SJCRH30 (cell line): ENCODE data around the gene NSUN7. TPM values are rescaled to one million over a fixed set of nuclear protein-coding genes. Genes with fewer than 3 reads are reported as not detected.
A peak's percentile ranks its signal among the peaks of the same experiment; 100 is the strongest.

Source experiments
- DNase-seq, 2 experiments: peaks; one replicate each; pipeline ENCODE4 v3.0.0-alpha.2; 2015 to 2020
- H3K27ac ChIP-seq: fragments of 250-450 bp; sonication (Bioruptor Pico); 2 replicates; pipeline ENCODE4 v1.5.1; 2020; ENCODE audit warnings: mild to moderate bottlenecking, moderate library complexity
- H3K27me3 ChIP-seq: fragments of 250-450 bp; sonication (Bioruptor Pico); 2 replicates; pipeline ENCODE4 v1.5.1; 2020; ENCODE audit warnings: mild to moderate bottlenecking, moderate library complexity
- H3K36me3 ChIP-seq: fragments of 250-450 bp; sonication (Bioruptor Pico); 2 replicates; pipeline ENCODE4 v1.5.1; 2020; ENCODE audit warnings: mild to moderate bottlenecking, moderate library complexity
- H3K4me1 ChIP-seq: fragments of 250-450 bp; sonication (Bioruptor Pico); 2 replicates; pipeline ENCODE4 v1.5.1; 2020; ENCODE audit warnings: mild to moderate bottlenecking, moderate library complexity
- H3K4me3 ChIP-seq: fragments of 250-450 bp; sonication (Bioruptor Pico); 2 replicates; pipeline ENCODE4 v1.5.1; 2020; ENCODE audit warnings: mild to moderate bottlenecking, moderate library complexity
- H3K9me3 ChIP-seq: fragments of 250-450 bp; sonication (Bioruptor Pico); replicated peaks from 2 replicates; pipeline ENCODE4 v1.5.1; 2020; ENCODE audit warnings: mild to moderate bottlenecking, moderate library complexity
- total RNA-seq: library from RNA; depleted of rRNA; stranded (reverse); fragments of >200 nt; shearing (Covaris generic); gene quantifications from 2 replicates; pipeline ENCODE4 v1.2.3, GENCODE V29; 2014

Gene NSUN7
- total RNA-seq, 1 experiment from 2014 or later: 2.0 TPM

DNA sequence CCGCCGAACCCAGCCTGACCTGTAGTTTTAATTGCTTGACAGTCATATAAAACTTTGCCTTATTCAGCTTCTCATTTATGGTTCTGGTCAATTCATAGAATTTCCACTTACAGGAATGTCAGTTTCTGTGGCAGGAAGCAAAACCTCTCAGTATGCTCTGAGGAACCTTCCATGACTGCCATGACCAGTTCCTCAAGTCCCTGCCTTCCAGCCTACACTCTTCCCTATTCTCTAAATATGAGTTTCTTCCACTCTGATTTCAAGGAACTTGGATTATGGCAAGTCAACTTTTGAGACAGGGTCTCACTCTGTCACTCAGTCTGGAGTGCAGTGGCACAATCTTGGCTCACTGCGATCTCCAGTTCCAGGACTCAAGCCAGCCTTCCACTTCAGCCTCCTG, 26.0 kb upstream of the NSUN7 start:
- Histone ChIP-seq H3K27ac (no peak overlapping the region), H3K4me3 (no peak overlapping the region), H3K36me3 (no peaks in the 10 kb centered on the region), H3K9me3 (no peaks in the 10 kb centered on the region), H3K4me1 (no peaks in the 10 kb centered on the region), H3K27me3 (no peaks in the 10 kb centered on the region; the same call in 1 of the 2 replicates)
- DNase-seq: no peak

DNA sequence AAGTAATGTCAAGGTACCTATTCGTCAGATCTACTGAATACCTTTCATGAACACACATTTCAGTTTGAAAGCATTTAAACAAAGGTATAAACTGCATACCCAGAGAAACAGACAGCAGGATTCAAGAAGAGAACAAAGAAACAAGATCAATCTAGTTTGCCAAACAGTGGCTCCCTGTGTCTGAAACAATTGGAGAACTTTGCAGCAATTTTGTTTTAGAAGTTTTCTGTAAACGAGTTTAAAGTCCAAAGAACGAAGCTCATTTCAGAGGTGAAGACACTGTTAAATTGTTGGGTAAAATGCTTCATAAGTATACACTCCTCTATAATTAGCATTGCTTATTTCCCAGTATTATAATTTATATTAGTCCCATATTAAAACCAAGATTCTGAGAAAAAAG, 21.4 kb upstream of the NSUN7 start:
- Histone ChIP-seq H3K4me1 (peaks cover 19% of the 10 kb centered on the region), H3K4me3 (no peak overlapping the region)

DNA sequence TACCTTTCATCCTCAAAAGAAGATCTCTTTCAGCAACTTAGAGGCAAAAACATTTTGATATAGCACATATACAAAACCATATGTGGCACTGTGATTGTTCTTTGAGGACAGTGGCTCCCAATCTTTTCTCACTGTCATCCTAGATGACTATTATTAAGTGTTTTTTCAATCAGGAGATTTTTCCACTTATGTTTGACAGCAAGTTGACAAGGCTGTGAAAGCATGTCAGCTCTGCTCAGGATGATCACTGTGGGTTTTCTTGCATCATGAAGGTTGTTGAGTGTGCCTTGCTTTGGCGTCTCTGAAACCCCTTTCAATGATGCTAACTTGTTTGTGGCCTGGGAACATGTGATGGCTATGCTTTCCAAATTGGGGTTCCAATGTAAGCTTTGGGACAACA, 20.2 kb upstream of the NSUN7 start:
- Histone ChIP-seq H3K4me3 (no peak overlapping the region), H3K36me3 (no peaks in the 10 kb centered on the region), H3K27ac (no peak overlapping the region), H3K4me1 (peaks cover 19% of the 10 kb centered on the region), H3K9me3 (no peaks in the 10 kb centered on the region), H3K27me3 (no peaks in the 10 kb centered on the region; the same call in 1 of the 2 replicates)
- DNase-seq: no peak

More for the DNA sequence above, 21.4 kb upstream of the NSUN7 start:
- H3K27me3 ChIP-seq: no peaks in the 10 kb centered on the region; the same call in 1 of the 2 replicates
- DNase-seq: no peak
- no peaks in the 10 kb centered on the region for H3K36me3 ChIP-seq
- H3K27ac ChIP-seq: no peak overlapping the region
- no peaks in the 10 kb centered on the region for H3K9me3 ChIP-seq

DNA sequence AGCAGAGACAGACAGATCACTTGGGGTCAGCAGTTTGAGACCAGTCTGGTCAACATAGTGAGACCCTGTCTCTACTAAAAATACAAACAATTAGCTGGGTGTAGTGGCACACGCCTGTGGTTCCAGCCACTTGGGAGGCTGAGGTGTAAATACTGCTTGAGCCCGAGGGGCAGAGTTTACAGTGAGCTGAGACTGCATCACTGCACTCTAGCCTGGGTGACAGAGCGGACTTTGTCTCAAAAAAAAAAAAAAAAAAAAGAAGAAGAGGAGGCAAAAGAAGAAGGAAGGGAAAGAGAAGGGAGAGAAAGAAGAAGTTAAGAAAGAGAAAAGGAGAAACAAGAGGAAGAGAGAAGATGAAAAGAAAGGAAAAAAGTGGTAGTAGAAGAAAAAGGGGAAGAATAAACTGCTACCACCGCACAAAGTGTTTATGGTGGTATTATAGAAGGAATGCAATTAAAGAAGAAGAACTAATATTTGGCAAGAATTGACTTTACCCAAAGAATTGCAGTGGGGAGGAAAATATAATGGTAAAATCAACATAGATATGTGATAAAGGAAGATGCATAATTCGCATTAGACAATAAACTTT, 19.6 kb upstream of the NSUN7 start:
- H3K36me3 ChIP-seq: no peaks in the 10 kb centered on the region
- H3K4me1 ChIP-seq: peaks cover 19% of the 10 kb centered on the region
- DNase-seq: no peak
- H3K4me3 ChIP-seq: no peak overlapping the region
- H3K9me3 ChIP-seq: no peaks in the 10 kb centered on the region
- H3K27me3 ChIP-seq: no peaks in the 10 kb centered on the region; the same call in 1 of the 2 replicates
- no peak overlapping the region for H3K27ac ChIP-seq

DNA sequence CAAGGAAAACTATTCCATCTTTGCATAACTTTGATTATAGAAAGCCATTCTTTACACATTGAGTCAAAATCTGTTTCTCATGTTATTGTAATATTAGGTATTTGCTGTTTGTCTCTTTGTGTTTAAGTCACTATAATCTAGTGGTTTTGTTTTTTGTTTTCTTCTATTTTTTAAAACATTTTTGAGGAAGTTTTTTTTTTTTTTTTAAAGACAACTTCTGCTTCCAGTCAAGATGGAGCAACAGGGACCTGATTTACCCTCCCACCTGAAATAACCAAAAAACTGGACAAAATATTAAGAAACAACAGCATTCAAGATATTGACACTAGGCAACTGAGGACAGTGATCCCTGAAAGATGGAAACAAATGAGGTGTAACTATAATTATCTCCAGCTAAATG, 18.4 kb upstream of the NSUN7 start:
- Histone ChIP-seq H3K4me1 (peaks cover 19% of the 10 kb centered on the region), H3K4me3 (no peak overlapping the region), H3K27ac (no peak overlapping the region), H3K27me3 (no peaks in the 10 kb centered on the region; the same call in 1 of the 2 replicates), H3K36me3 (no peaks in the 10 kb centered on the region), H3K9me3 (no peaks in the 10 kb centered on the region)
- no peak for DNase-seq

DNA sequence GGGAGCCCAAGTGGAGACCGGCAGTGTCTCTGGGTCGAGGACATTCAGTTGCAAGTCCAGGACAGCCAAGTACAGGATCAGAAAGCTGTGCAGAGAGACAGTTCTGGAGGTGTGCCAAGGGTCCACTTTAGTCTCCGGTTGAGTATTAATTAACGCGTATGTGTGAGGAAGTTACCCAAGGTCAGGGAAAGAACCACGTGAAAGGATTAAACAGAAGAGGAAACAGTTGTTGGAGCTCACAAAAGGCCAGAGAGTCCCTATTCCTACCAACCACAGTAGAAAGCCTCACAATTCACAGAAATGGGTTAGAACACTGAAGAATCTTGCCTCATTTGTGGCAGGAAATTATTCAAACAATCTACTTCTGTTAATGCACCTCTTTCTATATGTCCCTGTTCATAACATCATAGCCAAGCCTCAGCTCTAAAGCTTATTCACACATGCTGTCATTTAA, 17.9 kb upstream of the NSUN7 start:
- Histone ChIP-seq H3K36me3 (no peaks in the 10 kb centered on the region), H3K27me3 (no peaks in the 10 kb centered on the region; the same call in 1 of the 2 replicates), H3K4me3 (0 out of 2 replicates have a peak overlapping the region, but pooled peaks have one; percentile 5), H3K9me3 (no peaks in the 10 kb centered on the region), H3K4me1 (peaks cover 19% of the 10 kb centered on the region), H3K27ac (no peak overlapping the region)
- peak; percentile 19 to 66 for DNase-seq

DNA sequence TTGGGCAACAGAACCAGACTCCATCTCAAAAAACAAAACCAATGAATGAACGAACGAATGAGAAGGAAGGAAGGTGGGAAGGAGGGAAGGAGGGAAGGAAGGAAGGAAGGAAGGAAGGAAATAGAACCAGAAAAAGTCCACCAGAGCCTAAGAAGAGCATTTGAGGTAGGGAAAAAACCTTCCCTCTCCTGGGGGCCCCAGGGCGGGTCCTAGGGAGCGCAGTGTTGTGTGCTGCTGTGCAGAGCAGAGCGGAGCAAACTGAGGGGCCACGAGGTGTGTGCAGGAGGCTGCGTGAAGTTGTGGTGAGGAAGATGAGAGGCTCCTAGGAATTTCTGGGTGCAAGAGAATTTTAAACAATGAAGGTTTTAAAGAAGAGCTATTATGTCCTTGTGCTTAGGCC, 16.0 kb upstream of the NSUN7 start:
- H3K36me3 ChIP-seq: no peaks in the 10 kb centered on the region
- no peaks in the 10 kb centered on the region for H3K27me3 ChIP-seq
- H3K4me1 ChIP-seq: peaks cover 19% of the 10 kb centered on the region
- no peaks in the 10 kb centered on the region for H3K9me3 ChIP-seq
- no peak for DNase-seq
- no peak overlapping the region for H3K27ac ChIP-seq
- no peak overlapping the region for H3K4me3 ChIP-seq

DNA sequence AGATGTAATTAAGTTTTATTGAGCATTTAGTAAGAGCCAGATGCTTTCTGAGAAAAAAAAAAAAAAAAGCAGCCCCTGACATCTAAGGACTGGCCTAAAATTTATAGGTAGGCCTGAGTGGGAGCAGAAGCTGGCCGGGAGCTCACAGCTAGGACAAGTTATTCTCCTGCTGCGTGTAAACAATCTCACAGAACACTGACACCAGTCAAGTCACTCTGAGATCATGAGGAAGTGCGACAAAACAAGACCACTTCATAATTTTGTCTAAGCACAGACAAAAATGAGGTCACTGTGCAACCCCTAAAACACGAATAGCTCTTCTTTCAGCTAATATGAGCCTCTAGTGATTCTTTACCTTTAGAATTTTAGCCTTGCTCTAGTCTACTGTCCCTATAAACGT, 15.3 kb upstream of the NSUN7 start:
- H3K27ac ChIP-seq: no peak overlapping the region
- peak in 1 of 2 experiments; percentile 18 for DNase-seq
- peaks cover 19% of the 10 kb centered on the region for H3K4me1 ChIP-seq
- H3K9me3 ChIP-seq: no peaks in the 10 kb centered on the region
- H3K27me3 ChIP-seq: no peaks in the 10 kb centered on the region
- H3K36me3 ChIP-seq: no peaks in the 10 kb centered on the region
- H3K4me3 ChIP-seq: no peak overlapping the region

DNA sequence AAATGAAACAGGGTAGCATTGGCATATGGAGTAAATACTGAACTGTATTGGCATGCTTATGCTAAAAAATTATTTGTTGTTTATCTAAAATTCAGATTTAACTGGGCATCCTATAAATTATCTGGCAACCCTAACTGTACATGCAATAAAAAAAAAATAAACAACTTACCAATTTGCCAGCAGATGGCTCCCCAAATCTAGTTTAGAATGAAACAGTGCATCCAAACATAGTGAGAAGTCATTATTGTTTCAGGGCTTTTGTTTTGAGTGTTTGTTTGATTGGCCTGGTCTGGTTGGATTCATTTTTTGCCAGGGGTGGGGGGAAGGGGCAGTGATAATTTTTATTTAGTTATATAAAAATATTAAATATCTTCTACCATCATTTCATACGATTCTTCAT, 12.8 kb upstream of the NSUN7 start:
- DNase-seq: peak in 1 of 2 experiments; percentile 56
- Histone ChIP-seq H3K27ac (no peak overlapping the region), H3K27me3 (no peaks in the 10 kb centered on the region), H3K9me3 (no peaks in the 10 kb centered on the region), H3K36me3 (no peaks in the 10 kb centered on the region), H3K4me3 (no peak overlapping the region), H3K4me1 (peaks cover 9% of the 10 kb centered on the region)

DNA sequence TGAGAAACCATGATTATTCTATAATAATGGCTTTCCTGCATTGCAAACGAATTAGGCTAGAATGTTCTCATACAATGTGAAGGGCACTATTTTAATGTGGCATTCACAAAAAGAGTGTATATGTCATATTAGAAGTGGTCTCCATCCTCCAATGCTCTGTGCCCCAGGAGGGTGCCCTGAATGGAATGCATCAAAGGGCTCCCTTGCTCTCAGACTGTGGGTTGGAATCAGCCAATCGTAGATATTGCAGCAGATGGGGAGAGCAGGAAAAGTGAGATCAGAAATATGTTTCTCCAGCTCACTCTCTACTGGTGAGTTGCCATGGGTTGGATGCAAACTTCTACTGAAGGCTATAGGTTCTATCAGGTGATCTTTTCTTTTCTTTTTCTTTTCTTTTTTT, 11.9 kb upstream of the NSUN7 start:
- no peaks in the 10 kb centered on the region for H3K9me3 ChIP-seq
- no peak for DNase-seq
- H3K4me3 ChIP-seq: no peak overlapping the region
- no peak overlapping the region for H3K27ac ChIP-seq
- no peaks in the 10 kb centered on the region for H3K36me3 ChIP-seq
- no peaks in the 10 kb centered on the region for H3K27me3 ChIP-seq
- H3K4me1 ChIP-seq: no peaks in the 10 kb centered on the region

DNA sequence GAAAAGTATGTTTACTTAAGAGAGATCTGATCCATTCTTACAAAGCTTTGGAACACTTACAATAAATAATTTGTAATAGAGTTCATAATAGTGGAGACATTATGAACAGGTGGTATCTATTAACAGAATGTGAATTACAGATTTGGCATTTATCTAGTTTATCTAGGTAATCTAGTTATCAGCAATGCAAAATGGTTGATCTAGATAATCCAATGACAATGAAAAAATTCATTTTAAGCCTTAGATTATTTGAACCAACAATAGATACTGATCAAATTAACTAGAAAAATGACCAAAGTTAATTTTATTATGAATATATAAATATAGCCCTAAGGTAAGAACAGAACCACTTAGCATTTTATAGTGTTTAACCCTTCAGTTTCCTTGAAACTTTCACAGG, 10.4 kb upstream of the NSUN7 start:
- Histone ChIP-seq H3K36me3 (no peaks in the 10 kb centered on the region), H3K27ac (no peak overlapping the region), H3K27me3 (no peaks in the 10 kb centered on the region), H3K9me3 (no peaks in the 10 kb centered on the region), H3K4me1 (no peaks in the 10 kb centered on the region), H3K4me3 (no peak overlapping the region)
- DNase-seq: no peak

DNA sequence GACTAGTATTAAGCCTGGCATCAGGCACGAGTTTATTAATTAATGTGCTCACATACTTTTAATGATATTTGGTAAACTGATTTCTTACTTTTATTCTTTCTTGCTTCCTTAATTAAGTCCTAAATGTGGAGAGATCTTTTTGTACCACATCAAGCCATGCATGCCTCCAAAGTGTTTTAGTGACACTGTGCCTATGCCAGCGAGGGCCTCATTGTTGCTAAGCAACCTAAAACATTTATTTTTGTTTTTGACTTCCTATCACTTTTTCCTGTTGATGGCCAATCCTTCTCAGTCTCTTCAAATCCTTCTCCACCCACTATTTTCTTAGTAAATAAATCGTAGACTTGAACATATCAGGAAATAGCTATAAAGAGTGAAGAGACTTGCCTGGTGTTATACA, 5.5 kb upstream of the NSUN7 start:
- Histone ChIP-seq H3K27ac (no peak overlapping the region), H3K9me3 (no peaks in the 10 kb centered on the region), H3K4me3 (no peak overlapping the region), H3K27me3 (no peaks in the 10 kb centered on the region), H3K4me1 (no peaks in the 10 kb centered on the region), H3K36me3 (no peaks in the 10 kb centered on the region)
- DNase-seq: no peak

DNA sequence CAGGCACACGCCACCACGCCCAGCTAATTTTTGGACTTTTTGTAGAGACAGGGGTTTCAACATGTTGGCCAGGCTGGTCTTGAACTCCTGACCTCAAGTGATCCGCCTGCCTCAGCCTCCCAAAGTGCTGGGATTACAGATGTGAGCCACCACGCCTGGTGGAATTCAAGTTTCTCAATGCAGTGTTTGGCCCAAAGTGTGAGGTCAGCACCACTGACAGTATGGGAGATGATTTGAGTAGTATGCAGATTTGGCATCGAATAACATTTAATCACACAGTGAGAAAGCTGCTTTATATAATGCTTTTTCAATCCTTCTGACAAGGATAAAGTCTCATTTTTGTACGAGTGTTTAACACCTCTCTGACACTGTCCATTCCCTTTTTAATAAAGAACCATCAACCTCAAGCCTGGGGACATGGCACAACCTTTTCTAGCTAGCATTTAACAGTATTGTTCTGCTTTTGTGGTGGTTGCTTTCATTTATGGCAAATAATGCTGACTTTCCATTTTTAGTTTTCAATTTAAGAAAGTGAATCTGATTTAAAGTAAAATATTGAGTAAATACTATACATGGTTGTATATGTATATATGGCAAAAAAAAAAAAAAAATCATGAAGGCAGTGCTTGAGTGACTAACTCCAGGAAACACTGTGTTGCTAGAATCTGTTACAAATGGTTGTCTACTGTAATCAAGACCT, 4.3 kb upstream of the NSUN7 start:
- H3K4me1 ChIP-seq: no peaks in the 10 kb centered on the region
- no peak overlapping the region for H3K27ac ChIP-seq

DNA sequence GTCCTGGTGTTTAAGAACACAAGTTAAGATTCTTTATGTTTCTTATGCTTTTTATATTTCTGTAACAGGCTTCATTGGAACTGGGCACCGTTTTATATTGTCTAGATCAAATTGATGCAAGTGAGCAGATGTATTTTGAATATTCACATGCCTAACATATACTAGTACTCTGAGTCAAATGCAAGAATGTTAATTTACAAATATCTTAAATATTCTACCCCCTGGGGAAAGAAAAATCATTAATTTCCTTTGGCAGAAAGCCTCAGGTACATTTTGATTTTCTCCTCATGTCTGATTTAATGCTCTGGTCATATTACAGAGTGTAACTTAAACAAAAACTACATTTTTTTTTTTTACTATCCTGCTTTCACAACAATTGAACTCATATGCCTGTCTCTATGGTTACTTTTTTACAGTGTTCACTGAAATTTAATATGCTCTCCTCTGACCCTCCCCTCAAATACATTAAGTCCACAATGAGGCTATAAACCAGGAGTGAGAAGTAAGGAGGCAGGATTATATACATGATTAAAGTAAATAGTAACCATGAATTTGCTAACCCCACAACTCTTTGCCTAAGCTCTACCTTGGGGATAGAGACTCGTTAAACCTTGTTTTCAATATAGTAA, 2.4 kb upstream of the NSUN7 start:
- DNase-seq: no peak
- Histone ChIP-seq H3K36me3 (no peaks in the 10 kb centered on the region), H3K4me3 (no peak overlapping the region), H3K4me1 (no peaks in the 10 kb centered on the region), H3K27ac (no peak overlapping the region), H3K9me3 (no peaks in the 10 kb centered on the region), H3K27me3 (no peaks in the 10 kb centered on the region)

More for the DNA sequence above, 4.3 kb upstream of the NSUN7 start:
- H3K36me3 ChIP-seq: no peaks in the 10 kb centered on the region
- no peaks in the 10 kb centered on the region for H3K9me3 ChIP-seq
- no peaks in the 10 kb centered on the region for H3K27me3 ChIP-seq
- H3K4me3 ChIP-seq: no peak overlapping the region
- DNase-seq: no peak

DNA sequence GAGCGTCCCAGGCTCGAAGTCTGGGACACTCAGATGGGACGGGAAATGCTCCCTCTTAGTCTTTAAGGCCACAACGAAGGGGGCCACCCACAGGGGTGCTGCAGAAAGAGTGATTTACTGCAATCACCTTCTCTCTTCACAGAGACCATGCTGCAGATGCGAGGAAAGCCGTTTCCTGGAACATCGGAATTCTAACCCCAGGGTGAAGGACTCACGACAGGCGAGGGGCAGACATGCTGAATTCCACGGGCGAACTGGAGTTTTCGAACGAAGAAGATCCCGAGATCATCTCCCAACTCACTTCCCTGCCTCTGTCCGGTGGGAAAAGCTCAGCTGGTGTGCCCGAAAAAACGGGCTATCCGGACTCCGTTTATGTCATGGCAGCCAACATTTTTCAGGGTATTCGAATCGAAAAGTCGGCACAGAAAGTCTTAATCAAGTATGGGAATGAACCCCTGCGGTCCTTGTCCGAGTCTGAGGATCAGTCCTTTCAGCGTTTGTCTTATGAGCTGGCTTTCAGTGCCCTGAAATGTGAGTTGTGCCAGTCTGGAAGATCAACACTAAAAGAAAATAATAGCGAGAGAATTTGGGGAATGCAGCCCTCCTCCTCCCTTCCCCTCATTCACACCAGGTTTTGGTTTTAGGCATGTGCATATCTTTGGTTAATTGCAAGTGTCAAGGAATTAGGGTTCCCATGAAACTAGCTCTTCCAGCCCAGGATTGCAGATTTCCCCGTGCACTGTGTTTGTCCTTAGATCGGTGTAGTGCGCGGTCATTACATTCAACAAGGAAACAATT, 905 bp downstream of the NSUN7 start:
- DNase-seq: peak in 1 of 2 experiments; percentile 13
- Histone ChIP-seq H3K4me3 (peak overlapping the region; percentile 65), H3K4me1 (no peaks in the 10 kb centered on the region), H3K27me3 (no peaks in the 10 kb centered on the region), H3K36me3 (no peaks in the 10 kb centered on the region), H3K27ac (no peak overlapping the region; the same call in 1 of the 2 replicates), H3K9me3 (no peaks in the 10 kb centered on the region)
